Activated CD8-positive, alpha-beta memory T cell treated with anti-CD3 and anti-CD28 coated beads, Interleukin-2, amount 50 U/mL, for 24 hours (primary cell): Measurements from ENCODE around the gene STARD3NL.
"Not testable (repeated sequence)": the region's sequence is repeated elsewhere in the genome, so short reads cannot be mapped to it uniquely, and the experiment has no call there.

Experiments used
- DNase-seq: peaks from one replicate; pipeline ENCODE4 v3.0.0-alpha.2; 2020; ENCODE audit errors: extremely low read depth

Gene STARD3NL

DNA sequence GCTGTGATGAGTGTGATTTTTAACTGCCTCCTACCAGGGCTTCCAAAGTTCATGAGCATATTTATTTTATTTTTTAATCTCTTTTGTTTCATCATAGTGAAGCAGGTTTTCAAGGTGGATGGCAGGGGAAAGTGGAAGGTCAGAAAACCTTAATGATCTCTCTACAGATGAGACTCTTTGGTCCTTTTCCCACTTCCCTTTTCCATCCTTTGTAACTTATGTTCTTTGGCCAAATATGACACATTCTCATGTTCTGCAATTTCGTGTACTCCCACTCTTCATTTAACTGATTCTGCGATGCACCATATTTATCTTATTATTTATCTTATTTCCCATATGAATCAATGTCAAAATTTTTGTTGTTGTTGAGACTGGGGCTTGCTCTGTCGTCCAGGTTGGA, 87.9 kb downstream of the STARD3NL start:
- DNase-seq = not testable (repeated sequence)

DNA sequence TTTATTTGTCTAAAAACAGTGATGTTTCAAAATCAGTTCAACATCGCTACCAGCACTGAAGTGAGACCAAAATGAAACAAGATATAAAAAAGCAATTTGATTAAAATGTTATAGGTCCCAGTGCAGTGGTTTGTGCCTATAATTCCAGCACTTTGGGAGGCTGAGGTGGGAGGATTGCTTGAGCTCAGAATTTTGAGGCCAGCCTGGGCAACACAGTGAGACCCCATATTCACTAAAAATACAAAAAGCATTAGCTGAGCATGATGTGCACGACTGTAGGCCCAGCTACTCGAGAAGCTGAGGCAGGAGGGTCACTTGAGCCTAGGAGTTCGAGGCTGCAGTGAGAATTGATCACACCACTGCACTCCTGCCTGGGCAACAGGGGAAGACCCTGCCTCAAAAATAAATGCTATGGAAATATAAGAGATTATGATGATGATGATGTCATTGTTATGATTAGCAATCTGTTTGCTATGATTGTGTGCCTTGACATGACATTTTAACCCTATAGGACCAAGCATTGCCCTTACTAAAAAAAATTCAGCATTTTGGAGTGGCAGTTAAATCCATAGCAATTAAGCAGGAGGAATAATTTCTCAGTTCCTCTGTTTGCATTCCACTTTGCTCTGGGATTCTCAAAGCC, 91.8 kb downstream of the STARD3NL start:
- DNase-seq = not testable (repeated sequence)

DNA sequence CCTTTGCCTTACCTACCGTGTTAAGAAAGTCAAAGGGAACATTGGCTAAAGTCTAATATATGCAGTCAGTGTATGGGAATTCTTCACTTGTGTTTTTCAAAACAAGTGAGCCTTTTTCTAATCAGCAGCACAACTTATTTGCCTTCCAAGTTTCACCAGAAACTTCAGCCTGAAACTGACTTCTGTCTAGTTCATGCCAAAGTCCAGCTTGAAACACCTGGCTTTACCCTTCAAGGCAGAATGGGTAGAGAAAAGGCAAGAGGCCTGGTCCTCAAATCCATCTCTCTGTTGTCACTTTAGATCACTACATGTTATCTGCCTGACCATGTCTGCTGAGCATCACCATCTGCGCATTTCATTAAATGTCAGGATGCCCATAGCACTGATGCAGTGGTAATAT, 92.4 kb downstream of the STARD3NL start:
- DNase-seq = not testable (repeated sequence)

DNA sequence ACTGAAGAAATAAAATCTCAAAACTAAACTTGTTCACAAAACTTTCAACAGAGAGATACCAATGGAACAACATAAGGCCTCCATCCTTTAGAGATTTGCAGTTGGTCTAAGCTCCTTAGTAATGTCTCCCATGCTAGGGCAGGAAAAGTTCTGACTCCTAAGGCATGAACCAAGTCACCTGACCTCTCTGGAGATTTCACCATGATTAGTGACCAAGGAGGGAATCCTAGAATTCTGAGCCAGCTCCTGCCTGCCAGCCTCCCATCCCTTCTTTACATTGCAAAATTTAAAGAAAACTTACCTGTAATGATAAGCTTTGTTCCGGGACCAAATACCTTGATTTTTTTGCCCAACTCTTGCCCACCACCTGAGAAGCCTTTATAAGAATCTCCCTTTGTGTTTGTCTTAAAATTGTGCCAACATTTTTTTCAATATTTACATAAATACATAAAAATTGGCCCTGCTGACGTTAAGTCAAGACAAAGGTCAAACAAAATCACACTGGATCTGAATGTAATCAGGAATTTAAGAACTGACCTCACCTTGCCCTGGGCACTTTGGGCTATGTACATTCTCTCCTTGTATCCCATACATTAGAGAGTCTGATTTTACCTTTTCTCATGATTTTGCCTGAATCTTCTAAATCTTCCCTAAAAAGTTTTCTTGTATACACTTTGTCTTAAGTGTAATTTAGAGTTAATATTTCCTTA, 95.4 kb downstream of the STARD3NL start, which contains the start of gene TARP:
TSS of gene TARP (minus strand) at position 351 of the 710 bp plus-strand sequence.
- no peak for DNase-seq

DNA sequence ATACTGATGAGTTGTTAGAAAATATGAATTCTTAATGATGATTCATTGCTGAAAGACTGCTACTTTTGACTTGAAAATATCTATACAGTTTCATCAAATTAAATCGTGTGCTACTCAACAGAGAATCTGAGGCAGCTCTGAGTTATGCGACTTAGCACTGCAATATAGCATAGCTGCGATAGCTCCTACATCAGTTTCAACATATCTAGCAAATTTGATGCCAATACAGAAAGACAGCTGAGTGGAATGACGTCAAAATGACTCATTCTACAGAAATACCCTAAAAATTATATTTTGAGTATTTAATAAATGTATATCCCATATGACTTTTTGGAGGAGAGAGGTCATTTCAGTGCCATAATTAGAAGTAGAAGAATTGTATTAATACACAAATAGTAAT, 96.4 kb downstream of the STARD3NL start:
- DNase-seq = no peak

DNA sequence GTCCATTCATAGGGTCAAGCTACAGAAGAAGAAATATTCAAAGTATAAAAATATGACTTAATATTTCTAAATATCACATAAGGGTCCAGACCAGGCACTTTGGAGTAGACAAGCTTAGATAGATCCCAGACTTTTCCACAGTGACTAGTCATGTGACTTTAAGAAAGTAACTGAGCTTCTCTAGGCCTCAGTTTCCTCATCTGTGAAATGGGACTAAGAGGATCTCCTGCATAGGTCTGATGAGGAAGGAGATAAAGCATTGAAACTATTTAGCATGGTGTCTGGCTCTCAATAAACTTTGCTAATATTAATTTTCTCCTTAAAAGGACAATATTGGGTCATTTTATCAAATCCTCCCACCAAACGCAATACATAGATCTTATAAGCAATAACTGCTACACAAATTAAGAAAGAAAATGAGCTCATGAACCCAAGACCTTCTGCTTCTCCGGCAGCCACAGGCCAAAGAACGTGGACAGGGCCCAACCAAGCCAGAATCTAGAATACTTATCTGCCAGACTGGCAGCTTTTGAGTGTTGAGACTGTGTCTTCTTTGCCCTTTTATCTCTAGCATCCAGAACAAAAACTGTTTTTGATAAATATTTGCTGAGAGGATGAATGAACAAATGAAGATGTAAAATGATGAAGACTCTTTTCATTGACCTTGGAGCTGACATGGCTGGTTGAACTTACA, 97.0 kb downstream of the STARD3NL start:
- DNase-seq = no peak

DNA sequence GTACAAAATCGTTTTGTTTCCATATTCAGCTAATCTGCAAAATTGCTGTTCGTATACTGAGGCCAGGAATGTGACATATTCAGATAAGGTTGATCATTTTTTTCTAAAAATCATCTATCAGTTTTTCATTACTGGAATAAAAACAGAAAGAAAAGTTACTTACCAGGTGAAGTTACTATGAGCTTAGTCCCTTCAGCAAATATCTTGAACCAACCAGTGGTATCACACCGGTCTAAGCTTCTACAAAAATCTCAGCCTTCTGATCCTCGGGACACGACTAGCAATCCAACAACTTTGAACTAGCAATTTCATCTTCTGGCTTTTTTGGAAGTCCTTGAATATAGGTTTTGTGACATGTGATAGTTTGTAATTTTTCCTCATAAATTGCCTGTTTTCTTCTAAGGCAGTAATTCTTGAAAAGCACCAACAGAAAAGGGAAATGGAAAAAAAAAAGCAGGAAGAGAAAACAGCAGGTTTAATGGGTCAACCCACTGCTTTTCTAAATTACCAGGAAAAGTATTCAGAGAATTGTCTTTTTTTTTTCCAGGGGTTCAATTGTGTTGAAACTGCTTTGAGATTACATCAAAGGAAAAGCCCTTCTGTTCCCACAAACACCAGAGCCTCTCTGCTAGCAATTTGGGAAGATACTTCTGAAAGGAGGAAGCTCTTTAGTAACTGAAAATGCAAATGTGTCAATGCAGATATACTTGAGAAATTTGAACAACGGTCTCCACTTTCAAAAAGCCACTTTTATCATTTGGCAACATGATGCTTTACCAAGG, 98.2 kb downstream of the STARD3NL start:
- no peak for DNase-seq

DNA sequence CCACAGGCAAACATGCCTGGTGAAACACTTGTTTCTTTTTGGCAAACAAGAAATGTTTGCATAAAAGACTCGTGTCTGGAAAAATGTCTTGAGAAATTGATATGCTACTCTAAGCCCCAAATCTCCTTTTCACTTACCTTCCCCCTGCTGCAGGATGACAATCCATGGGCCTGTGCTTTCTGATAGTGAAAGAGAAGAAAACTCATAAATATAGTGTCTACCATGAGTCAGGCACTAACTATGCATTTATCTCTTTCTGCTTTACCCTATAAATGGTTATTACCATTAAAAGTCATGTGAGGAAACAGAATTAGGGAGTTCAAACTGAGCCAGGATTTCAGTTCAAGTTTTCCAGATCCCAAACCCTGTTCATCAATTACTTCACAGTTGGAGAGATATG, 102.0 kb downstream of the STARD3NL start:
- no peak for DNase-seq
